K562 (cell line): ENCODE measurements around the gene ZNF689.

Experiments used
- CTCF ChIP-seq, 3 experiments: IDR thresholded peaks in 2 of 3; conservative IDR thresholded peaks in 1 of 3; 2 replicates each; pipeline ENCODE4 v1.5.1; 2011 to 2012; ENCODE audit warnings: low read length in 3 of 3, mild to moderate bottlenecking in 3 of 3, control low read depth in 2 of 3, improper control_type of control experiment in 1 of 3, inconsistent platforms in 1 of 3, low read depth in 1 of 3, mixed read lengths in 1 of 3, moderate library complexity in 1 of 3; ENCODE audit not compliant: insufficient read depth in 2 of 3
- MAX ChIP-seq: sonication (generic); formaldehyde crosslinking; IDR thresholded peaks from 2 replicates; pipeline ENCODE4 v1.9.0; 2022; ENCODE audit warnings: mild to moderate bottlenecking, missing genetic modification reagents
- NR1H2 ChIP-seq: sonication (generic); formaldehyde crosslinking; IDR thresholded peaks from 2 replicates; pipeline ENCODE4 v1.4.0; 2020; ENCODE audit warnings: mild to moderate bottlenecking, missing genetic modification reagents
- POLR2G ChIP-seq: fragments of 200-400 bp; formaldehyde crosslinking; IDR thresholded peaks from 2 replicates; pipeline ENCODE4 v1.6.1; 2017; ENCODE audit warnings: low read depth, mild to moderate bottlenecking, antibody characterized with exemption, low read length, moderate library complexity
- SIN3A ChIP-seq, 2 experiments: fragments of 150-350 bp in 1 of 2; IDR thresholded peaks; 2 replicates each; pipeline ENCODE4 v1.6.1; 2011 to 2016; ENCODE audit warnings: borderline replicate concordance in 2 of 2, low read depth in 2 of 2, low read length in 2 of 2, mild to moderate bottlenecking in 2 of 2, moderate library complexity in 2 of 2; ENCODE audit not compliant: control insufficient read depth in 1 of 2
- TARDBP ChIP-seq: fragments of 450-650 bp; IDR thresholded peaks from 2 replicates; pipeline ENCODE4 v1.6.1; 2016
- ZBTB1 ChIP-seq: sonication (generic); formaldehyde crosslinking; IDR thresholded peaks from 2 replicates; pipeline ENCODE4 v1.8.1; 2023; ENCODE audit warnings: missing genetic modification reagents, low read depth, mild to moderate bottlenecking, borderline replicate concordance
- ZNF274 ChIP-seq: IDR thresholded peaks from 2 replicates; pipeline ENCODE4 v1.6.1; 2011; ENCODE audit warnings: low read depth, mild to moderate bottlenecking, low read length, moderate library complexity, borderline replicate concordance
- ZNF740 ChIP-seq, 3 experiments: fragments of 200-800 bp in 1 of 3; sonication (Bioruptor generic) in 1 of 3; sonication (generic) in 1 of 3; formaldehyde crosslinking in 1 of 3; IDR thresholded peaks; 2 replicates each; pipeline versions ENCODE4 v1.6.1 to v1.8.0; 2016 to 2022; ENCODE audit warnings: mild to moderate bottlenecking in 2 of 3, missing compliant biosample characterization in 2 of 3, missing genetic modification characterization in 2 of 3, missing genetic modification reagents in 1 of 3
- ZNF830 ChIP-seq: fragments of 250-450 bp; sonication (Bioruptor Pico); IDR thresholded peaks from 2 replicates; pipeline ENCODE4 v1.5.0; 2021; ENCODE audit warnings: mild to moderate bottlenecking

- TF ChIP-seq TARDBP (no peak), ZNF740 (CRISPR knock-in tag; IDR thresholded peaks at IDR 0.05) (no peak), ZNF740 (tag; IDR thresholded peaks at IDR 0.05) (no peak), CTCF (IDR thresholded peaks at IDR 0.05 in 2 of 3, conservative IDR thresholded peaks at IDR 0.05 in 1 of 3; ENCODE audit: insufficient read depth in 2 of 3, low read depth in 1 of 3, low read length in 3 of 3) (no peak), ZNF830 (no peak), POLR2G (no peak), ZNF274 (no peak), SIN3A (IDR thresholded peaks at IDR 0.05; ENCODE audit: borderline replicate concordance in 2 of 2, control insufficient read depth in 1 of 2, low read depth in 2 of 2, low read length in 2 of 2) (no peak), MAX (CRISPR knock-in tag) (no peak), ZBTB1 (no peak), NR1H2 (CRISPR knock-in tag) (no peak)
Measured at GRCh38 chr16:30553393-30553899, 56.7 kb downstream of the ZNF689 start.
